Thoracic aorta (tissue), 2 donors: ENCODE data around the gene CYP2A7. TPM values are rescaled to one million over a fixed set of nuclear protein-coding genes. Genes with fewer than 3 reads are reported as not detected.
"Not testable (repeated sequence)": the region's sequence is repeated elsewhere in the genome, so short reads cannot be mapped to it uniquely, and the experiment has no call there.

ENCODE experiments used
- ATAC-seq: fragments of 150-250 bp; one replicate; pipeline ENCODE4 v1.8.0; 2017; ENCODE audit warnings: low read depth; ENCODE audit not compliant: insufficient number of reproducible peaks, low FRiP score
- DNase-seq: peaks from one replicate; pipeline ENCODE4 v3.0.0-alpha.2; 2020; ENCODE audit warnings: low spot score
- H3K27ac ChIP-seq, 2 donors: fragments of 200-600 bp; sonication (generic); 1 replicate in 1 of 2; 2 replicates in 1 of 2; pipeline ENCODE4 v1.5.1; 2016; ENCODE audit warnings: mild to moderate bottlenecking in 2 of 2, moderate library complexity in 2 of 2
- H3K27me3 ChIP-seq: fragments of 200-600 bp; sonication (generic); replicated peaks from 2 replicates; pipeline ENCODE4 v1.6.0; 2016; ENCODE audit warnings: mild to moderate bottlenecking; ENCODE audit not compliant: insufficient read depth
- H3K36me3 ChIP-seq: fragments of 200-600 bp; sonication (generic); one replicate; pipeline ENCODE4 v1.5.1; 2016
- H3K4me1 ChIP-seq, 2 donors: fragments of 200-600 bp; sonication (generic); 1 replicate in 1 of 2; 2 replicates in 1 of 2; pipeline versions ENCODE4 v1.5.1 to v1.6.0; 2016; ENCODE audit warnings: low read depth in 2 of 2, mild to moderate bottlenecking in 1 of 2; ENCODE audit not compliant: control insufficient read depth in 1 of 2
- H3K4me3 ChIP-seq: fragments of 200-600 bp; sonication (generic); 2 replicates; pipeline ENCODE4 v1.5.1; 2016; ENCODE audit warnings: mild to moderate bottlenecking
- H3K9me3 ChIP-seq: fragments of 200-600 bp; sonication (generic); 2 replicates; pipeline ENCODE4 v1.5.1; 2016
- total RNA-seq, 2 donors: library from RNA; depleted of rRNA; stranded (reverse); fragments of >200 nt; gene quantifications; one replicate each; pipeline versions ENCODE4 v1.1.0 to v1.2.3, GENCODE V29; 2016
- TF ChIP-seq, protein P1 (sequence below): fragments of 200-600 bp; sonication (generic); IDR thresholded peaks from one replicate; pipeline ENCODE4 v1.5.1; 2019; ENCODE audit warnings: antibody characterized with exemption

CYP2A7 gene
- total RNA-seq, 2 donors from 2014 or later: not detected

DNA sequence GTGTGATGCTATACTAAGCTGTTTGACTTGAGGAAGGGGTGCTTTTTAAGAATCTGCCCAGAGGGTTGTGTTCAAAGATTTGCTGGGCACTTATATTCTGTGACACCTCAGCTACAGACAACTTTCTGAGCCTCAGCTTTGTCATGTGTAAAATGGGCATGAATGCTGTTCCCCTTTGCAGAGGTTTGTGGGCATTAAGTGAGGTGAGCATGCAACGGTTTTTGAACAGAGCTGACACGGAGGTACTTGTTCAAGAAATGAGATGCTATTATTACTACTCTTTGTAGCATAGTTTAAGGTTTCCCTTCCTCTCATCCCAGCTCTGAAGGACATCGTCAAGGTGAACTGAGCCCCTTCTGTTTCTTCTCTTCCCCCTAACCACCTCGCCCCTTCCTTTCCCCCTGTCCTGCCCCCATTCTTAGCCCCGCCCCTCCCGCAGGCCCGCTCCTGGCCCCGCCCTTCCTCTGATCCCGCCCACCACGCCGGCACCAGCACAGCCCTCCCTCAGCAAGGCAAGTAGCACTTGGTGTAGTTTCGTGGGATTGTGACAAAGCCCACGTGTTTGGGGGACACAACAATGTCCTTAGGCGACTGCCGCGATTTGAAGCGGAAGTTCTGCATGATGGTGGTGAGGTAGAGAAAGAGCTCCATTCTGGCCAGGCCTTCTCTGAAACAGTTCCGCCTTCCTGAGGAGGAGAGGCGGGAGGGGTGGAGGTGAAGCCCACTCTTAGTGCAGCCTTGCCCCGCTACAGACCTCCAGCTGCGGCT is 26.1 kb upstream of the CYP2A7 start:
- Histone ChIP-seq H3K4me3 (peak overlapping the region; percentile 52), H3K36me3 (no peaks in the 10 kb centered on the region), H3K27me3 (no peaks in the 10 kb centered on the region), H3K4me1 (no peaks in the 10 kb centered on the region), H3K9me3 (no peaks in the 10 kb centered on the region), H3K27ac (no peak overlapping the region)
- ATAC-seq (no peak), DNase-seq (no peak)
- TF ChIP-seq, protein P1, sequence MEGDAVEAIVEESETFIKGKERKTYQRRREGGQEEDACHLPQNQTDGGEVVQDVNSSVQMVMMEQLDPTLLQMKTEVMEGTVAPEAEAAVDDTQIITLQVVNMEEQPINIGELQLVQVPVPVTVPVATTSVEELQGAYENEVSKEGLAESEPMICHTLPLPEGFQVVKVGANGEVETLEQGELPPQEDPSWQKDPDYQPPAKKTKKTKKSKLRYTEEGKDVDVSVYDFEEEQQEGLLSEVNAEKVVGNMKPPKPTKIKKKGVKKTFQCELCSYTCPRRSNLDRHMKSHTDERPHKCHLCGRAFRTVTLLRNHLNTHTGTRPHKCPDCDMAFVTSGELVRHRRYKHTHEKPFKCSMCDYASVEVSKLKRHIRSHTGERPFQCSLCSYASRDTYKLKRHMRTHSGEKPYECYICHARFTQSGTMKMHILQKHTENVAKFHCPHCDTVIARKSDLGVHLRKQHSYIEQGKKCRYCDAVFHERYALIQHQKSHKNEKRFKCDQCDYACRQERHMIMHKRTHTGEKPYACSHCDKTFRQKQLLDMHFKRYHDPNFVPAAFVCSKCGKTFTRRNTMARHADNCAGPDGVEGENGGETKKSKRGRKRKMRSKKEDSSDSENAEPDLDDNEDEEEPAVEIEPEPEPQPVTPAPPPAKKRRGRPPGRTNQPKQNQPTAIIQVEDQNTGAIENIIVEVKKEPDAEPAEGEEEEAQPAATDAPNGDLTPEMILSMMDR: no peak

DNA sequence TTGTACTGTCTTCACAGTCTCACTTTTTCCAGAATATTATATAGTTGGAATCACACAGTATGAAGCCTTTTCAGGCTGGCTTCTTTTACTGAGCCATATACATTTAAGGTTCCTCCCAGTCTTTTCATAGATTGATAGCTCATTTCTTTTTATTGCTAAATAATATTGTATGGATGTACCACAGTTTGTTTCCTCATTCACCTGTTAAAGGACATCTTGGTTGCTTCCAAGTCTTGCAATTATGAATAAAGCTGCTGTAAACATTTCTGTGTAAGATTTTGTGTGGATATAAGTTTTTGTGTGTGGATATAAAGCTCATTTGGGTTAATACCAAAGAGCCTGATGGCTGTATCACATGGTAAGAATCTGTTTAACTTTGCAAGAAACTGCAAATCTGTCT is 24.5 kb upstream of the CYP2A7 start:
- H3K27me3 ChIP-seq: no peaks in the 10 kb centered on the region

GRCh38 chr19:40904673-40905156 is 22.7 kb upstream of the CYP2A7 start:
- ATAC-seq, H3K9me3 ChIP-seq, DNase-seq, H3K4me1 ChIP-seq, H3K36me3 ChIP-seq, H3K4me3 ChIP-seq, H3K27me3 ChIP-seq, H3K27ac ChIP-seq: not testable (repeated sequence)

More for the DNA sequence above, 24.5 kb upstream of the CYP2A7 start:
- Histone ChIP-seq H3K4me1 (no peaks in the 10 kb centered on the region), H3K36me3 (no peaks in the 10 kb centered on the region), H3K27ac (no peak overlapping the region), H3K4me3 (no peak overlapping the region), H3K9me3 (no peaks in the 10 kb centered on the region)
- TF ChIP-seq, protein P1: no peak
- no peak for ATAC-seq
- DNase-seq: no peak

GRCh38 chr19:40901975-40902750 is 20.1 kb upstream of the CYP2A7 start:
- H3K27ac ChIP-seq, H3K4me1 ChIP-seq, H3K9me3 ChIP-seq, H3K27me3 ChIP-seq, H3K4me3 ChIP-seq, H3K36me3 ChIP-seq, ATAC-seq, DNase-seq: not testable (repeated sequence)

DNA sequence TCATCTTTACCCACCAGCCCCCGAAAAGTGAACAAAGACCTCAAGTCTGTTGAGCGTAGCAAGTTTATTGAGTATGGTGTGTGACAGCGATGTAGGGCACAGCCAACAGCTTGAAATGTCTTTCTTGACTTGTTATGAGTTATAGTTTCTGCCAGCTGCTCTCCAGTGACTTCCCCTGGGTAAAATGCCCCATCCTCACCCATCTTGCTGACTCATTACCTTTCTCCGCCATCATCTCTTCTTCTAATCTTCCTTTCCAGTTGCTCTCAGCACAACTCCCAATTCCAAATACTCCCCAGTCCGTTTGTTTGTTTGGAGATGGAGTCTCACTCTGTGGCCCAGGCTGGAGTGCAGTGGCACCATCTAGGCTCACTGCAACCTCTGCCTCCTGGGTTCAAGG is 18.5 kb upstream of the CYP2A7 start:
- H3K27me3 ChIP-seq, H3K4me3 ChIP-seq, ATAC-seq, H3K27ac ChIP-seq, H3K36me3 ChIP-seq, DNase-seq, H3K4me1 ChIP-seq, H3K9me3 ChIP-seq: not testable (repeated sequence)

GRCh38 chr19:40899964-40900363 is 17.9 kb upstream of the CYP2A7 start:
- not testable (repeated sequence) for ATAC-seq, H3K4me3 ChIP-seq, H3K27ac ChIP-seq, H3K4me1 ChIP-seq, H3K36me3 ChIP-seq, H3K9me3 ChIP-seq, H3K27me3 ChIP-seq, DNase-seq

- not testable (repeated sequence) for ATAC-seq, H3K27me3 ChIP-seq
These were observed 15.1 kb upstream of the CYP2A7 start for GRCh38 chr19:40896843-40897789.

More at GRCh38 chr19:40896843-40897789, 15.1 kb upstream of the CYP2A7 start:
- not testable (repeated sequence) for H3K27ac ChIP-seq, H3K4me1 ChIP-seq, DNase-seq, H3K36me3 ChIP-seq, H3K4me3 ChIP-seq, H3K9me3 ChIP-seq
